ENCODE results near the gene GEN1.

DNA sequence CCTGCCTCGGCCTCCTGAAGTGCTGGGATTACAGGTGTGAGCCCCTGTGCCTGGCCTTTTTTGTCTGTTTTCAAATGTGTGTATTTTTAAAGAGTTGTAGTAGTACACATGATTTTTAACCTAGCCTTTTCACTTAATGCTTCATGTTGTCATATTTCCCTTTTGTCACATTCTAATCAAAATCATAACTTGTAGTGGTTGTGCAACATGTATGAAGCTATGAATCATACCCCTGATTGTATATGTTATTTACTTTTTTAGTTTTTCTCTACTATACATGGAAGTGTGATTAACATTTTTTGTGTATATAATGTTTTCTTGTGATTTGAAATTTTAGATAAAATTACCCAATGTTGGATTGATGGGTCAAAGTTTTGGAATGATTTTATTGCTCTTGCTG is 8.5 kb downstream of the GEN1 start:
- TF ChIP-seq, protein P1, sequence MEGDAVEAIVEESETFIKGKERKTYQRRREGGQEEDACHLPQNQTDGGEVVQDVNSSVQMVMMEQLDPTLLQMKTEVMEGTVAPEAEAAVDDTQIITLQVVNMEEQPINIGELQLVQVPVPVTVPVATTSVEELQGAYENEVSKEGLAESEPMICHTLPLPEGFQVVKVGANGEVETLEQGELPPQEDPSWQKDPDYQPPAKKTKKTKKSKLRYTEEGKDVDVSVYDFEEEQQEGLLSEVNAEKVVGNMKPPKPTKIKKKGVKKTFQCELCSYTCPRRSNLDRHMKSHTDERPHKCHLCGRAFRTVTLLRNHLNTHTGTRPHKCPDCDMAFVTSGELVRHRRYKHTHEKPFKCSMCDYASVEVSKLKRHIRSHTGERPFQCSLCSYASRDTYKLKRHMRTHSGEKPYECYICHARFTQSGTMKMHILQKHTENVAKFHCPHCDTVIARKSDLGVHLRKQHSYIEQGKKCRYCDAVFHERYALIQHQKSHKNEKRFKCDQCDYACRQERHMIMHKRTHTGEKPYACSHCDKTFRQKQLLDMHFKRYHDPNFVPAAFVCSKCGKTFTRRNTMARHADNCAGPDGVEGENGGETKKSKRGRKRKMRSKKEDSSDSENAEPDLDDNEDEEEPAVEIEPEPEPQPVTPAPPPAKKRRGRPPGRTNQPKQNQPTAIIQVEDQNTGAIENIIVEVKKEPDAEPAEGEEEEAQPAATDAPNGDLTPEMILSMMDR (IDR thresholded peaks at IDR 0.05; ENCODE audit: low read depth, low read length, missing input control), result no peak
- TF ChIP-seq FOXA1 (IDR thresholded peaks at IDR 0.05), result no peak
- TF ChIP-seq, protein P2, sequence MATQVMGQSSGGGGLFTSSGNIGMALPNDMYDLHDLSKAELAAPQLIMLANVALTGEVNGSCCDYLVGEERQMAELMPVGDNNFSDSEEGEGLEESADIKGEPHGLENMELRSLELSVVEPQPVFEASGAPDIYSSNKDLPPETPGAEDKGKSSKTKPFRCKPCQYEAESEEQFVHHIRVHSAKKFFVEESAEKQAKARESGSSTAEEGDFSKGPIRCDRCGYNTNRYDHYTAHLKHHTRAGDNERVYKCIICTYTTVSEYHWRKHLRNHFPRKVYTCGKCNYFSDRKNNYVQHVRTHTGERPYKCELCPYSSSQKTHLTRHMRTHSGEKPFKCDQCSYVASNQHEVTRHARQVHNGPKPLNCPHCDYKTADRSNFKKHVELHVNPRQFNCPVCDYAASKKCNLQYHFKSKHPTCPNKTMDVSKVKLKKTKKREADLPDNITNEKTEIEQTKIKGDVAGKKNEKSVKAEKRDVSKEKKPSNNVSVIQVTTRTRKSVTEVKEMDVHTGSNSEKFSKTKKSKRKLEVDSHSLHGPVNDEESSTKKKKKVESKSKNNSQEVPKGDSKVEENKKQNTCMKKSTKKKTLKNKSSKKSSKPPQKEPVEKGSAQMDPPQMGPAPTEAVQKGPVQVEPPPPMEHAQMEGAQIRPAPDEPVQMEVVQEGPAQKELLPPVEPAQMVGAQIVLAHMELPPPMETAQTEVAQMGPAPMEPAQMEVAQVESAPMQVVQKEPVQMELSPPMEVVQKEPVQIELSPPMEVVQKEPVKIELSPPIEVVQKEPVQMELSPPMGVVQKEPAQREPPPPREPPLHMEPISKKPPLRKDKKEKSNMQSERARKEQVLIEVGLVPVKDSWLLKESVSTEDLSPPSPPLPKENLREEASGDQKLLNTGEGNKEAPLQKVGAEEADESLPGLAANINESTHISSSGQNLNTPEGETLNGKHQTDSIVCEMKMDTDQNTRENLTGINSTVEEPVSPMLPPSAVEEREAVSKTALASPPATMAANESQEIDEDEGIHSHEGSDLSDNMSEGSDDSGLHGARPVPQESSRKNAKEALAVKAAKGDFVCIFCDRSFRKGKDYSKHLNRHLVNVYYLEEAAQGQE (IDR thresholded peaks at IDR 0.05), result no peak
- TF ChIP-seq YY1 (IDR thresholded peaks at IDR 0.05), result no peak
- no peak for TF ChIP-seq SP1 (IDR thresholded peaks at IDR 0.05)
- no peak for TF ChIP-seq GABPA (IDR thresholded peaks at IDR 0.05 in 1 of 2, conservative IDR thresholded peaks at IDR 0.05 in 1 of 2)
- no peak for TF ChIP-seq RAD21 (IDR thresholded peaks at IDR 0.05)
- no peak for TF ChIP-seq RXRA (IDR thresholded peaks at IDR 0.05)
- TF ChIP-seq TAF1 (conservative IDR thresholded peaks at IDR 0.05), result no peak
- TF ChIP-seq, protein P3, sequence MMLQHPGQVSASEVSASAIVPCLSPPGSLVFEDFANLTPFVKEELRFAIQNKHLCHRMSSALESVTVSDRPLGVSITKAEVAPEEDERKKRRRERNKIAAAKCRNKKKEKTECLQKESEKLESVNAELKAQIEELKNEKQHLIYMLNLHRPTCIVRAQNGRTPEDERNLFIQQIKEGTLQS (IDR thresholded peaks at IDR 0.05), result no peak
- TF ChIP-seq, protein P4, sequence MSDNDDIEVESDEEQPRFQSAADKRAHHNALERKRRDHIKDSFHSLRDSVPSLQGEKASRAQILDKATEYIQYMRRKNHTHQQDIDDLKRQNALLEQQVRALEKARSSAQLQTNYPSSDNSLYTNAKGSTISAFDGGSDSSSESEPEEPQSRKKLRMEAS (IDR thresholded peaks at IDR 0.05), result no peak
- no peak for TF ChIP-seq HNF4G (IDR thresholded peaks at IDR 0.05)
- TF ChIP-seq, protein P5, sequence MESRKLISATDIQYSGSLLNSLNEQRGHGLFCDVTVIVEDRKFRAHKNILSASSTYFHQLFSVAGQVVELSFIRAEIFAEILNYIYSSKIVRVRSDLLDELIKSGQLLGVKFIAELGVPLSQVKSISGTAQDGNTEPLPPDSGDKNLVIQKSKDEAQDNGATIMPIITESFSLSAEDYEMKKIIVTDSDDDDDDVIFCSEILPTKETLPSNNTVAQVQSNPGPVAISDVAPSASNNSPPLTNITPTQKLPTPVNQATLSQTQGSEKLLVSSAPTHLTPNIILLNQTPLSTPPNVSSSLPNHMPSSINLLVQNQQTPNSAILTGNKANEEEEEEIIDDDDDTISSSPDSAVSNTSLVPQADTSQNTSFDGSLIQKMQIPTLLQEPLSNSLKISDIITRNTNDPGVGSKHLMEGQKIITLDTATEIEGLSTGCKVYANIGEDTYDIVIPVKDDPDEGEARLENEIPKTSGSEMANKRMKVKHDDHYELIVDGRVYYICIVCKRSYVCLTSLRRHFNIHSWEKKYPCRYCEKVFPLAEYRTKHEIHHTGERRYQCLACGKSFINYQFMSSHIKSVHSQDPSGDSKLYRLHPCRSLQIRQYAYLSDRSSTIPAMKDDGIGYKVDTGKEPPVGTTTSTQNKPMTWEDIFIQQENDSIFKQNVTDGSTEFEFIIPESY (IDR thresholded peaks at IDR 0.05), result no peak
